MM.1S (cell line): ENCODE results near the gene ASTN1.
A peak's percentile ranks its signal among the peaks of the same experiment; 100 is the strongest.

Source experiments
- DNase-seq: peaks from one replicate; pipeline ENCODE4 v3.0.0-alpha.2; 2015
- H2AFZ ChIP-seq: fragments of 300-600 bp; sonication (generic); 2 replicates; pipeline ENCODE4 v1.6.0; 2016; ENCODE audit warnings: antibody characterized with exemption, low read length
- H3F3A ChIP-seq: fragments of 300-600 bp; sonication (generic); 2 replicates; pipeline ENCODE4 v1.6.1; 2016; ENCODE audit warnings: mild to moderate bottlenecking, antibody characterized with exemption, low read length, moderate library complexity, mixed read lengths; ENCODE audit not compliant: insufficient read depth
- H3K27ac ChIP-seq: fragments of 300-600 bp; sonication (generic); 2 replicates; pipeline ENCODE4 v1.5.1; 2016; ENCODE audit warnings: mild to moderate bottlenecking, low read length
- H3K27me3 ChIP-seq: fragments of 300-600 bp; sonication (generic); replicated peaks from 2 replicates; pipeline ENCODE4 v1.6.0; 2016; ENCODE audit warnings: low read length; ENCODE audit not compliant: insufficient read depth
- H3K36me3 ChIP-seq: fragments of 300-600 bp; sonication (generic); replicated peaks from 2 replicates; pipeline ENCODE4 v1.6.1; 2016; ENCODE audit warnings: mild to moderate bottlenecking, low read length, mixed read lengths; ENCODE audit not compliant: insufficient read depth
- H3K4me1 ChIP-seq: fragments of 300-600 bp; sonication (generic); 2 replicates; pipeline ENCODE4 v1.6.1; 2016; ENCODE audit warnings: low read length, mixed read lengths
- H3K4me2 ChIP-seq: fragments of 300-600 bp; sonication (generic); 2 replicates; pipeline ENCODE4 v1.6.0; 2016; ENCODE audit warnings: low read depth, low read length
- H3K4me3 ChIP-seq: fragments of 300-600 bp; sonication (generic); 2 replicates; pipeline ENCODE4 v1.5.1; 2016; ENCODE audit warnings: low read length, mixed read lengths
- H3K79me2 ChIP-seq: fragments of 300-600 bp; sonication (generic); 2 replicates; pipeline ENCODE4 v1.6.1; 2016; ENCODE audit warnings: mixed run types, low read length, mixed read lengths
- H3K9ac ChIP-seq: fragments of 300-600 bp; sonication (generic); 2 replicates; pipeline ENCODE4 v1.6.1; 2016; ENCODE audit warnings: low read length, mixed read lengths
- H3K9me2 ChIP-seq: fragments of 300-600 bp; sonication (generic); replicated peaks from 2 replicates; pipeline ENCODE4 v1.6.1; 2016; ENCODE audit warnings: mild to moderate bottlenecking, low read length, mixed read lengths; ENCODE audit not compliant: insufficient read depth
- H3K9me3 ChIP-seq: fragments of 300-600 bp; sonication (generic); replicated peaks from 2 replicates; pipeline ENCODE4 v1.6.1; 2016; ENCODE audit warnings: mild to moderate bottlenecking, low read length, mixed read lengths; ENCODE audit not compliant: insufficient read depth
- H4K20me1 ChIP-seq: fragments of 300-600 bp; sonication (generic); 2 replicates; pipeline ENCODE4 v1.6.1; 2016; ENCODE audit warnings: mild to moderate bottlenecking, low read length, moderate library complexity, mixed read lengths; ENCODE audit not compliant: insufficient read depth
- EZH2 ChIP-seq: fragments of 300-600 bp; sonication (generic); optimal IDR thresholded peaks from 2 replicates; pipeline ENCODE3; 2017; ENCODE audit warnings: low read depth, mild to moderate bottlenecking, antibody characterized with exemption, low read length, mixed read lengths
- EZH2phosphoT487 ChIP-seq: fragments of 300-600 bp; sonication (generic); IDR thresholded peaks from 2 replicates; pipeline ENCODE4 v1.6.1; 2018; ENCODE audit warnings: antibody characterized with exemption, low read length
- TF ChIP-seq, protein P1 (sequence below): fragments of 300-600 bp; sonication (generic); IDR thresholded peaks from 2 replicates; pipeline ENCODE4 v1.5.1; 2016; ENCODE audit warnings: antibody characterized with exemption, low read length, mixed read lengths

ASTN1 gene

DNA sequence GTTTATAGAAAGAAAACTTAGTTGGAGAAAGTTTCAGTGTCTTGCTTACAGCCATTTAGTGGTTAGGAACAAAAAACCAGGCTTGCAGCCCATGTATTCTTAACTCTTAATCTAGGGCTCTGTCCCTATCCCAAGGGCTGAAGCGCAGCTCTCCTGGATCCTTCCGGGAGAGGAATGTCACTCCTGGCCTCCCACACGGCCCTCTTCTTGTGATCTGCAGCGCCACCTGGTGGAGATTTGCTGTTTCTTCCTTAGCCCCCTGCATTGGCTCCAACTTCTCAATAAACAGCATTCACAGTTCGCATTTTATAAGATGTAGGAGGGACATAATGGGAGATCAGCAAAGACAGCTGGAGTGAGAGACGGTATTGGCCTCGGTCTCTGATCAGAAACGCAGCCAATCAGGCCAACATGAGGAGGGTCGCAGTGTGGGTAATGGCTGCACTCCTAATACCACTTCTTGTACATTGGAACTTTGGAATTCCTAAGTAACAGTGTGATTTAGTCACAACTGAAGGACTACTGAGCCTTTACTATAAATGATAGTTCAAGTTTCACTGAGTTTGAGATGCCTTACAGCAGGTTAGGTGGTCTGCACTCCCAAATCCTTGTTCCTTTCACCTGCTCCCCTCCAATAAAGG, 283.4 kb downstream of the ASTN1 start:
- Histone ChIP-seq H2AFZ (no peak overlapping the region), H3K4me2 (no peak overlapping the region)

DNA sequence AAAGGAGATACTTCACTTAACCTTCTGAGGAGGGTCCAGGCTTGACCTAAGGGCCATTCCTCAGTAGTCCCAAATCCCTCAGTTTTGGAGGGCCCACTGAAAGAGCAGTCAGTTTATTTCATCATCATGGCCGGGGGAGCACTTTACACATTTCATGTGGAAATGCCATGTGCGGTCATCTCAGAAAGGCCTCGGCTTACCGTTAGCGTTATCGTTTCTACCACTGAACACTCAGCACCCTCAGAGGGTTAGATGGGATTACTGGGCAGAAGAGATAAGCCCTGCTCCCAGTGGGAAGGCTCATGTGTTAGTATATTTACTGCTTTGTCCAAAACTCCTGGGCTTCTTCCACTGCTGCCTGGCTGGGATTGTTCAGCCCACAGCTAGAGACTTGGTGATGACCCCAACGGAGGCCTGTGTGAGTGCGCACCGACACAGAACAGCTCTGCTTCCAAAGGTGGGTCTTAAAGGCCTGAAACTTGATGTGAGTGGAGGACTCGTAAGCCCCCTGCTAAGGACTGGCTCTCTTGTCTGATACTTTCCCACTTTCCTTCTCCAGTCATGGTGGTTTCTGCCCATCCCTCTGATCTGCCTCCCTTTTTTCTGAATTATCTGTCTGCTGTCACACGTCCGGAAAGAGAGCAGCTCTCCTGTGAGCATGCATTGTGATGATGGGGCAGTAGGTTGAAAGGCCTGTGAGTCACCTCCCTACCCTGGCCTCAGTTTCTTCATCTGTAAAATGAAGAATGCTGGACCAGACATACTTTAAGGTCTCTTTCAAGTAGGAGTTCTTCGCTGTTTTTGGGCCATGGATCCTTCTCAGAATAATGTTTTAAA, 284.5 kb downstream of the ASTN1 start:
- DNase-seq, result no peak
- Histone ChIP-seq H3F3A (no peaks in the 10 kb centered on the region), H2AFZ (no peak overlapping the region), H3K79me2 (no peaks in the 10 kb centered on the region), H3K27me3 (no peaks in the 10 kb centered on the region), H4K20me1 (no peaks in the 10 kb centered on the region), H3K9ac (no peak overlapping the region), H3K4me2 (no peak overlapping the region), H3K36me3 (no peaks in the 10 kb centered on the region), H3K4me1 (no peaks in the 10 kb centered on the region), H3K27ac (no peak overlapping the region), H3K9me3 (no peaks in the 10 kb centered on the region), H3K9me2 (no peaks in the 10 kb centered on the region), H3K4me3 (no peak overlapping the region)
- TF ChIP-seq EZH2phosphoT487, result no peak
- no peak for TF ChIP-seq EZH2
- TF ChIP-seq, protein P1, sequence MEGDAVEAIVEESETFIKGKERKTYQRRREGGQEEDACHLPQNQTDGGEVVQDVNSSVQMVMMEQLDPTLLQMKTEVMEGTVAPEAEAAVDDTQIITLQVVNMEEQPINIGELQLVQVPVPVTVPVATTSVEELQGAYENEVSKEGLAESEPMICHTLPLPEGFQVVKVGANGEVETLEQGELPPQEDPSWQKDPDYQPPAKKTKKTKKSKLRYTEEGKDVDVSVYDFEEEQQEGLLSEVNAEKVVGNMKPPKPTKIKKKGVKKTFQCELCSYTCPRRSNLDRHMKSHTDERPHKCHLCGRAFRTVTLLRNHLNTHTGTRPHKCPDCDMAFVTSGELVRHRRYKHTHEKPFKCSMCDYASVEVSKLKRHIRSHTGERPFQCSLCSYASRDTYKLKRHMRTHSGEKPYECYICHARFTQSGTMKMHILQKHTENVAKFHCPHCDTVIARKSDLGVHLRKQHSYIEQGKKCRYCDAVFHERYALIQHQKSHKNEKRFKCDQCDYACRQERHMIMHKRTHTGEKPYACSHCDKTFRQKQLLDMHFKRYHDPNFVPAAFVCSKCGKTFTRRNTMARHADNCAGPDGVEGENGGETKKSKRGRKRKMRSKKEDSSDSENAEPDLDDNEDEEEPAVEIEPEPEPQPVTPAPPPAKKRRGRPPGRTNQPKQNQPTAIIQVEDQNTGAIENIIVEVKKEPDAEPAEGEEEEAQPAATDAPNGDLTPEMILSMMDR, result no peak

More for the DNA sequence above, 283.4 kb downstream of the ASTN1 start:
- Histone ChIP-seq H3F3A (no peaks in the 10 kb centered on the region), H3K36me3 (no peaks in the 10 kb centered on the region), H4K20me1 (no peaks in the 10 kb centered on the region), H3K27me3 (no peaks in the 10 kb centered on the region), H3K9me3 (no peaks in the 10 kb centered on the region), H3K9ac (no peak overlapping the region), H3K4me3 (no peak overlapping the region), H3K27ac (no peak overlapping the region), H3K79me2 (no peaks in the 10 kb centered on the region), H3K4me1 (no peaks in the 10 kb centered on the region), H3K9me2 (no peaks in the 10 kb centered on the region)
- DNase-seq, result peak; percentile 61
- TF ChIP-seq EZH2phosphoT487 (no peak), EZH2 (no peak)
- TF ChIP-seq, protein P1, result peak; percentile 97

DNA sequence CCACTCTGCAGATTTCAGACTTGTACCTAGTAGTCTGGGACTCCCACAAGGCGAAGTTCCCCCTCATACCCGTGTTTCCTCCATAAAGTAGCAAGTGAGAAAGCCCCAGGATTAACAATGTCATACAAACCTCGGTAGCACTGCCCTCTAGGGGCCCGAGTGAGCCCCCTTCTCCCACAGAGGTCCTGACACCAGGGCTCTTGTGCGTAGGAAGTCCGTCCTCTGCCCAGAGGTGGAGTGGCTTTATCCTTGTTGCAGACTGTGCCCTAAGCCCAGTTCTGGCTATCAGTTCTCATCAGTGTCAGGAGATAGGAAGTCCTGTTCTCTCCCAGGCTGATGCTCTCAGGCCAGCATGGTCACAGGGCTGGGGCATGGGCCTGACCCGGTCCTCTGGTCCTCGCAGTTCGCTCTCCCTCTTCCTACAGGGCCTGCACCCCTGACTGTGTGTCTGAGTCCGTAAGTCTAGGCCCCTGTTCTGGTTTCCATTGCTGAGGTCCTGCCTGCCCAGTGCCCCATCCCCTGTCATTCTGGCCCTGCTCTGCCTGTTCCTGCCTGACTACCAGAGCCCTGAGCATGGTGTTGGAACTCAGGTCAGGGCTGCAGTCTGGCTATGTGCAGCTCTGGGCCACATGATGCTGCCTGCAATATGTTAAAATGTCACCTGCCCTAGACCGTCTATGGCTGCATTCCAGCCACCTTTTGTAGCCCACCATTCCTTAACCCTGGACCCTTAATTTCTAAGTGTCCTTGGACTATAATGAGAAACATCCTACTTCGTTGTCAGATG, 285.6 kb downstream of the ASTN1 start:
- no peak overlapping the region for H3K4me3 ChIP-seq
- H3F3A ChIP-seq, result no peaks in the 10 kb centered on the region
- H3K4me1 ChIP-seq, result no peaks in the 10 kb centered on the region
- H3K9me3 ChIP-seq, result no peaks in the 10 kb centered on the region
- H3K9me2 ChIP-seq, result no peaks in the 10 kb centered on the region
- no peak overlapping the region for H3K4me2 ChIP-seq
- DNase-seq, result no peak
- H2AFZ ChIP-seq, result no peak overlapping the region
- H3K27ac ChIP-seq, result no peak overlapping the region
- no peaks in the 10 kb centered on the region for H3K79me2 ChIP-seq
- no peaks in the 10 kb centered on the region for H3K36me3 ChIP-seq
- H4K20me1 ChIP-seq, result no peaks in the 10 kb centered on the region
- H3K9ac ChIP-seq, result no peak overlapping the region
- TF ChIP-seq, protein P1, result peak; percentile 23
- no peak for TF ChIP-seq EZH2phosphoT487
- no peaks in the 10 kb centered on the region for H3K27me3 ChIP-seq
